SHP77 treated with DMSO at 0.1 percent for 48 hours (cell line): ENCODE results near the gene IL17B.

Experiments
- DNase-seq: peaks from one replicate; lab custom pipeline; 2025; lab: John Stamatoyannopoulos, UW

IL17B gene

DNA sequence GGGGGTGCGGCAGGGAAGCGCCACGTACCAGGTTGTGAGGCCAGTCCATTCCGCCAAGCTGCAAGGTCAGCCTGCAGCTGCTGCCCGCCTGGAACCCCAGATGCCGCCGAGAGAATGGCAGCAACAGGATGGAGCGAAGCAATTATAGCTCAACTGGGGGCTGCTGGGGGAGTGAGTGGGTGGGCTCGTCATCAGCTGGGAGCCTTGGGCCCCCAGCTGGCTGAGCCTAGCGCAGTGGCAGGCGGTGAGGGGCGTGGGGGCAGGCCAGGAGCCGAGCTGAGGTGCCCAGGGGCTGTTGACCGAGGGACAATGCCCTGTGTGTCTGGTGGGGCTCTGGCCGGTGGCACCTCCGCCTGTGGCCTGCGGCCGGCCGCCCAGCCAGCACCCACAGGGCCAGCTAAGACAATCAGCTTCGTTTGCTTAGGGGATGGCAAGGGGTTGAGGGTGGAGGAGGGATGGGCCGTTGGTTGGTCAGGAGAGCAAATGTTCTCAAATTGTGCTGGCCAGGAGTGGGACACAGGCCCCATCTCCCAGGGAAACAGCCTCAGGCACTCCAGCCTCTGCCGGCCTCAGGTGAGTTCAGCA lies at the start of gene IL17B:
Gene IL17B (minus strand): TSS at position 116 of the 585 bp plus-strand sequence. CDS start 67 bp downstream, at position 49.
- no peak for DNase-seq

- DNase-seq: no peak
Observed at GRCh38 chr5:149428032-149428431, 48.9 kb upstream of the IL17B start.

DNA sequence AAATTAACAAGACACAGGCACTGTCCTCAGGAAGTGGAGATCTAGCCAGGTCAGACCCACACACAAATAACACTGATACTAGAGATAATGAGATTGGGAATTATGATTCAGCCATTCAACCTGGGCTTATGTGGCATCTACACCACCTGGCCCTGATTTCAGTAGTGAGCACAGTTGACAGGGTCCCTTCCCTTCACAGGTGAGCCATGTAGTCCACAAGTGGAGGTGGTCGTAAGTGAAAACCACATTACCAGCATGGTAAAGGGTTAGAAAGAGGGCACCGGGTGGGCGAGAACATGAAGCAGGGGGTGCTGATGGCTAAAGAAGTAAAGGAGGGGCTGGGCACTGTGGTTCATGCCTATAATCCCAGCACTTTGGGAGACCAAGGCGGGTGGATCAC lies 48.3 kb upstream of the IL17B start:
- DNase-seq: no peak

DNA sequence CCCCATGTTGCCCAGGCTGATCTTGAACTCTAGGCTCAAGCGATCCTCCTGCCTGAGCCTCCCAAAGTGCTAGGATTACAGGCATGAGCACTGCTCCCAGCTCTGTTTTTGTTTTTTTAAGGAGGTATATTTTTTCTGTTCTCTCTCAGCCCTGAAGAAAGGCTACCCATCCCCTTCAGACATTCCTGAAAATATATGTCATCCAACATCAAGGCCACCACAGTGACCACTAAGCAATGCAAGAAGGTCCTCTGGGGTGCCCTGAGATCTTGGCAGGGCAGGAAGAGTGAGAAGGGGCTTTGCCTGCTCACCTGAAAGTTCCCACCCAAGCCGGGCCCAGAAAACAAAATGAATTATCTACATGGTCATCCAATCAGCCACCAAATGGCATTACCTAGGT lies 47.8 kb upstream of the IL17B start:
- no peak for DNase-seq

GRCh38 chr5:149425729-149426128 lies 46.6 kb upstream of the IL17B start:
- no peak for DNase-seq

GRCh38 chr5:149424371-149425315 lies 45.6 kb upstream of the IL17B start:
- DNase-seq: no peak

- DNase-seq: no peak
Observed at GRCh38 chr5:149423794-149424268, 44.7 kb upstream of the IL17B start.

DNA sequence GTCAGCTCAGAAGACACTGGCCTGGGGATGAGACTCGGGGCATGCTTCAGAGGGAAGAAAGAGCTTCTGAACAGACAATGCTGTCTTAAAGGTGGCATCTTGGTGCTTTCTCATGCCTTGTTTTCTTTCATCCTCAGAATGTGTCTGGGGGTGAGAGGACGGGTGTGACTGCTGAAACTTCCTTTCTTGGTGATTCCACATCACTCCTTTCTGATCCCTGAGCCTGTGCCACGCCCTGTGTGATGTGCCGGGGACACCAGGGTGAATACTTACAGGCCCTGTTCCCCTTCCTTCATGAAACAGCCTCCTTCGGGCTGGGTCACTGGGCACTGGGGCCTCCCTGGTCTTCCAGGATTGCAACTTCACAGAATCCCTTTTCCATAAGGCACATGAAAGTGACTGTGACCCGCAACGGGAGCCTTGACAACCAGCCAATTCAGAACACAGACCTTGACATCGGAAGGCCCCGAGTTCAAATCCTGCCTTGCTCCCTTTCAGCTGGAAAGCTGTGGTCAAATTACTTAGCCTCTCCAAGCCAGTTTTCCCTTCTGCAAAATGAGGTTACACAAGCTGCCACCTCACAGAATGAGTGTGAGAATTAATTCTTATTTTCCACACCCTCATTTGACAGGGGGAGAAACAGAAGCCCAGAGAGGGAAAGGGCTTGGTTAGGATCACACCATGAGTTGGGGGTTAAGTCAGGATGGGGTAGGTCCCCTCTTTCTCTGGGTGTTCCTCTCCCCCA lies 44.1 kb upstream of the IL17B start:
- no peak for DNase-seq

DNA sequence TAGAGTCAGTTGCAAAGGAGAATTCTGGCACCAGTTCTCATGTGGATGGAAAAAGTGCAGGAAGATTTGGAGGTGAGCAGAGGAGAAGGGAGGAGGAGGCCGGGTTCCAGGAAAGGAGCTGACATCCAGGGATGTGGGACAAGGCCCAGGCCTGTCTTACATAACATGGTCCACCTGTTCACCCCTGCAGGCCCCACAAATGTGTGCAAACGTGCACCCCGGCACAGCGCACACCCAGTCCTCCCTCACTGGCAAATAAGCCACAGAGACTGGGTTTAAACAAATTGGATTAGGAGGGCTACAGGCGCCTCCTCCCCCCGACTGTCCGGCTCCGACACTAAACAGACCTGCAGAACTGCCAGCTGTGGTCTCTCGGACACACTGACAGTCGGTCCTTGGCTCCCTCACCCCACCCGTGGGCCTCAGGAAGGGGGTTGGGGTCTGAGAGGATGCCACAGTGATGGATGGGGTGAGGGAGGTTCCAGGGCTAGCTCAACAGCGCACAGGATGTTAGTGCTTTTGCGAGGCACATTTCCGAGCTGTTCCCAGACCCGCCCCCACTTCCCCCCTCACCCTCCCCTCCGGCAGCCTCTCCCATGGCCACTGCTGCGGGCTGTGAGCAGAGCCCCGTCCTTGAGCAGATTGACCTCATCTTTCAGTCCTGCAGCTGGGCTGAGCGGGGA lies 43.4 kb upstream of the IL17B start:
- peak; percentile 21 for DNase-seq

DNA sequence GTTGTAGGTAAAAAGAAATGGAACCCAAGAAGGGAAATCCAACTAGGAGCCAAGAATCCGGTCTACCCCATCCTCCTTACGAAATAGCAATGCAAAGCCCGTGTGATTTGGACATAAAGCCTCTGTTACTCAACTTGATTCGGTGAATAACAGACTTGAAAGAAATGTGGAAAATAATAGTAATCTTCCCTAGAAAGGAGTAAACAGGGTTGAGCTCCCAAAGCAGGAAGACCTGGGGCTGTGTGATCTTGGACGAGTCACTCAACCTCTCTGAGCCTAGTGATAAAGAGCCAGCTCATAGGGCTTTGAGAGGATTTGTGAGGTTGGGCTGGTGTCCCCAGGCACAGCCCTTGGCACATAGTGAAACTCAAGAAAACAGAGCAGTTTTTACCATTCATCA lies 42.7 kb upstream of the IL17B start:
- DNase-seq: no peak

- DNase-seq: no peak
Observed at GRCh38 chr5:149421372-149421685, 42.2 kb upstream of the IL17B start.

GRCh38 chr5:149420545-149421371 lies 41.7 kb upstream of the IL17B start:
- DNase-seq: no peak

DNA sequence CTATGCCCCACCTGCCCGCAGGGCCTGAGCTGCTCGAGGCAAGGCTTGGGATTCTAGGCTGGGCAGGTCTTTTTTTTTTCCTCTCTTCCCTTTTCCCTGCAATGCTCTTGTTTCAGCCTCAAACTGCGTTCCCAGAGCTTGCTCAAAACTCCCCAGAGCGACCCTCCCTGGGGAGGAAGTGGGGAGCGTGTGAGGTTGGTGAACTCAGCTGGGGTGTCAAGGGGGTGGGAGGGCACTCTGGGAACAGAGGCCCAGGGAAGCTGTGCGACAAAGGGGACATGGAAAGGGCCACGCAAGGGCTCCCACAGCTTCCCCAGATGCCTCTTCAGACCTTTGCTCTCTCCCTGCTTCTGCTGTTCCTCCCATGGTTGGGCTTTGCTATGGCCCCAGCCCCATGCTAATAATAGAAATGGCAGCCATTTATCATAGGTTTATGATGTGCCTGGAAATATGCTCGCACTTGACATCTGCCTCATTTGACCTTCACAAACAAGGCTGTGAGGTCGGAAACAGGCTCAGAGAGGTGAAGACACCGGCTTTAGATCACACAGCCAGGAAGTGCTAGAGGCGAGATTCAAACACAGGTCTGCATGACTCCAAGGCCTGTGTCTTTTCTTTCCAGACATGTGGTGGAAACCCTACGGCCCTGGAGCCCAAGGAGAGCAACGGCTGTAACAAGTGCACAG lies 40.9 kb upstream of the IL17B start:
- DNase-seq: no peak

GRCh38 chr5:149419532-149419858 lies 40.4 kb upstream of the IL17B start:
- no peak for DNase-seq

DNA sequence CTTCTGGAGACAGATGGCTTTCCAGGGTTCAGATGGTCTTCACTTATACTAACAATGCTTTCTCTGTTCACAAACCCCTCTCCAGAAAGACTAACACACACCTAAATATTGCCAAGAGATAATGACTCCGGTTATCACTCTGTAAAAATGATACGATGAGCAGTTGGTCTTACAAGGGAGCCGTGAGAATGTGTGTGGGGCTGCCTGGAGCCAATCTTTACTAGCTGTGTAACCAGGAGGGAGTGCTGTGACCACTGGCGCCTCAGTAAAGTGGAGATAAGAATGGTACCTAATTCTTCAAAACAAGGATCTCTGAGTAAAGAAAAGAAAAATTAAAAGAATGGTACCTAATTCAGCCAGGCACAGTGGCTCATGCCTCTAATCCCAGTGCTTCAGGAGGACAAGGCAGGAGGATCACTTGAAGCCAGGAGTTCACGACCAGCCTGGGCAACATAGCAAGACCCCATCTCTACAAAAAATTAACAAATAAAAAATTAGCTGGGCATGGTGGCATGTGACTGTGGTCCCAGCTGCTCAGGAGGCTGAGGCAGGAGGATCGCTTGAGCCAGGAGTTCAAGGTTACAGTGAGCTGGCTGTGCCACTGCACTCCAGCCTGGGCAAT lies 39.9 kb upstream of the IL17B start:
- no peak for DNase-seq

DNA sequence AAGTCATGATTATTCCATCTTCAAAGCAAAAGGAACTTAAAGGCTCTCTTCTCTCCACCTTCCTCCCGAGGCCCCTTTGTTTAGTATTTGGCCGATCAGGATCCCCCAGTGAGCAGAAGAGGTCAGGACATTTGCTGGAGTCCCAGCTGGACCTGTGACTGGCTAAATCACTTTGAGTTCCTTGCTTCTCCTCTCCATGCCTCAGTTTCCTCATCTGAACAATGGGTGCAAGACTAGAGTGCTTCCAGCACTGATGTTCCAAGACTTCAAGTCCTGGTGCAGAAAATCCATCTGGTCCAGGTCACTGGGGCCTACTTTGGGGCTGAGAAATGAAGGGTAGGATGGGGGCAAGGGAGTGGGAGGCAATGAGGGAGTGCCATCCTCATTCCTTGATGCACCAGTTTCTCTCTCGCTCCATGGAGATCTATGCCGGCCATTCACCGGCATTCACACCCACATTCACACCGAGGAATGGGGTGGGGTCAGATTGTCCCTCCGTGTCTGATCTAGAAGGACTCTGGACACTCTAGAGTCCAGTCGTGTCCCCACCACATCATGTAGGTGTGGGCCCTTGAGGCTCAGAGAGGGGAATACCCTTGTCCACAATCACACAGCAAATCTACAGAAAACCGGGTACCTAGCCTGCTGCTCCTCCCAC lies 38.7 kb upstream of the IL17B start:
- DNase-seq: no peak

DNA sequence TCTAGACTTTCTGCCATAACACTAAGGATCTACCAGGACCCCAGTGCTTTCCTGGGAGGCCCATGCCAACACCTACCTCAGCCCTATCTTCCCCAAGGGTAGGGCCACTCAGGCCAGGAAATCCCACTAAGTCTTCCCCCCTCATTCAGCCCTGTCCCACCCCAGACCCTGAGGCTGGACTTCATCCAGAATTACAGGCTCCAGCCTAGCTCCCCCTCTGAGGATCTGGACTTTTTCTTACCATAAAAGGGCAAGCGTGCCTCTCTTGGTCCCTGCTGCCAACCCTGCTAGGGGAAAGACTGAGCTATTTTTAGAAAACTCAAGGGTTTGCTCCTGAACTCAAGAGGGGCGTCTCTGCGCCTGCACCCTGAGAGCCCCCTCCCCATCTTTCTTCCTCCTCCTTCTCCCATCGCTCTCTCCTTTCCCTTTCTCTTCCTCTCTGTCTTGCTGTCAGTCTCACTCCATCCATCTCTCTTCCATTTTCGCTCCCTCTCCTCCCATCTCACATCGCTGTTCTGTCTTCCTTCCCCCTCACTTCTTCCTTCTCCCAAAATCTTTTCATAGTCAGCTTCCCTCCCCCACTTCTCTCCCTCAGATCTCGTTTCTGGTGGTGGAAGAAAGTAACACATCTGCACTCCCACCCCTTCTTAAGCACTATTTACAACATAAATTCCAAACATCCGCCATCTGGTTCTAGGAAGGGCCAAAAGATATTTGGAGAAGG lies 38.1 kb upstream of the IL17B start:
- no peak for DNase-seq

GRCh38 chr5:149415066-149415967 lies 36.2 kb upstream of the IL17B start:
- DNase-seq: no peak
